Ecto neural progenitor cell (in vitro differentiated cells): Measurements from ENCODE around the gene DDHD1.
"Not testable (repeated sequence)": the region's sequence is repeated elsewhere in the genome, so short reads cannot be mapped to it uniquely, and the experiment has no call there.

ENCODE experiments used
- DNase-seq: peaks from one replicate; pipeline ENCODE4 v3.0.0-alpha.2; 2018; ENCODE audit warnings: low spot score

Gene DDHD1

GRCh38 chr14:53151523-53152183, 1.5 kb downstream of the DDHD1 start:
- DNase-seq = peak; percentile 60

- no peak for DNase-seq
These were observed 3.3 kb downstream of the DDHD1 start for GRCh38 chr14:53149668-53150316.

- DNase-seq = no peak
These were observed 4.5 kb downstream of the DDHD1 start for GRCh38 chr14:53148671-53149070.

DNA sequence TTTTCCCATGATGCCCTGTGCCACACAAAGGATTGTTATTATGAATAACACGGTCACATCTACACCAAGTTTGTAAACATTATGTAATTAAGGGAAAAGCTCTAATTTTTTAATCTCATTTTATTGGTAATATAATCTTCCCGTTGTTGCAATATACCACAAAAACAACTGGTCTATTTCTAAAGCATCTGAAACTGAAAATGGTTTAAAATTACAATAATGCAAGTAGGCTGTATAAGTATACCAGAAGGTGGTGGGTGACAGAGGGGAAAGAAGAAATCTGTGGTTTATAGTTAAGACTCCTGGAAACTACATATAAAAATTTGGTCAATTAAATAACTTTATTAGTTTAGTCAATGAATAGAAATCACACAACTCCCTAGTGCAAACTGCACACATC, 5.2 kb downstream of the DDHD1 start:
- DNase-seq = no peak

DNA sequence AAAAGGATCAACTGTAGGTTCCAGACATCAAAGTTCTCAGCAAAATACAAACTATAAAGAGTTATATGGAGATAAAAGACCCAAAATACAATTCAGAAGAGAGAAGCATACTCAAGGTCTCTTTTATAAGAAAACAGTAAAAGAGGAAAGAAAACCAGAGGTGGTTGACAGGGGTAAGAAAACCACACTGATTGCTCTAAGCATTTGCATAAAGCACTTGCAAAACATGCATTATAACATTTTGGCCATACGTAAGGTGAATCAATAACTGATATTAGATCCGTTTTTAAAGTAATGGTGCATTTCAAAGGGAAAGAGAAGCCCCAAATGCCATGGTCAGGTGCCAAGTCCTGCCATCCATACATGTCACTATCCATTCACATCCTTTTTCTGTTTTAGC, 5.9 kb downstream of the DDHD1 start:
- no peak for DNase-seq

- no peak for DNase-seq
These were observed 6.4 kb downstream of the DDHD1 start for GRCh38 chr14:53146739-53147138.

GRCh38 chr14:53144244-53144643, 8.9 kb downstream of the DDHD1 start:
- no peak for DNase-seq

- DNase-seq = no peak
These were observed 12.5 kb downstream of the DDHD1 start for GRCh38 chr14:53140585-53140984.

DNA sequence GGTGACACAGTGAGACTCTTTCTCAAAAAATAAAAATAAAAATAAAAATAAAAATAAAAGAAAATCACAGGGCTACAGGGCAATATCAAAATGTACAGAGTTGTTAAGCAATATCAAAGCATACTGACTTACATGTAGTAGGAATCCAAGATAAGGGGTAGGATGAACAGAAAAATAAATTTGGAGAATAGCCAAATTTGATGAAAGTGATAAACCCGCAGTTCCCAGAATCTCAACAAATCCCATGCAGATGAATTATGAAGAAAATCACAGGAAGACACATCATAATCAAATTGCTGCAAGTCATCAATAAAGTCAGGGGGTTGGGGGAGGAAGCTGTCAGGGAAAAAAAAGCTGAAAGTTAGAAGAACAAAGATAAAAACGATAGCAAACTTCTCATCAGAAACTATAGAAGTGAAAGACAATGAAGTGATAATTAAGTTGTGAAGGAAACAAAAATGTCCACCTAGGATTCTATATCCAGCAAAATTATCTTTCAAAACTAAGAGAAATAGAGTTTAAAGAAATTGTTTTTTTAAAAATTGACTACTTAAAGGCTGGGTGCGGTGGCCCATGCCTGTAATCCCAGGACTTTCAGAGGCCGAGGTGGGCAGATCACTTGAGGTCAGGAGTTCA, 15.4 kb downstream of the DDHD1 start:
- no peak for DNase-seq

DNA sequence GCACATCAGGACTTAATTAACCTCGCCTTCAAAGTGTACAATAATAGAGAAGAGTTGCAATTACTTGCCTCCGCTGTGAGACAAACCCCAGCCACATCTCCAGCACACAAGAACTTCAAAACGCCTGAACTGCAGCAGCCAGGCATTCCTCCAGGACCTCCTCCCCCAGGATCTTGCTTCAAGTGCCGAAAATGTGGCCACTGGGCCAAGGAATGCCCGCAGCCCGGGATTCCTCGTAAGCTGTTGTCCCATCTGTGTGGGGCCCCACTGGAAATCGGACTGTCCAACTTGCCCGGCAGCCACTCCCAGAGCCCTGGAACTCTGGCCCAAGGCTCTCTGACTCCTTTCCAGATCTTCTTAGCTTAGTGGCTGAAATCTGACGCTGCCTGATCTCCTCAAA, 22.6 kb downstream of the DDHD1 start:
- DNase-seq = not testable (repeated sequence)

- no peak for DNase-seq
These were observed 24.7 kb downstream of the DDHD1 start for GRCh38 chr14:53128303-53129028.

DNA sequence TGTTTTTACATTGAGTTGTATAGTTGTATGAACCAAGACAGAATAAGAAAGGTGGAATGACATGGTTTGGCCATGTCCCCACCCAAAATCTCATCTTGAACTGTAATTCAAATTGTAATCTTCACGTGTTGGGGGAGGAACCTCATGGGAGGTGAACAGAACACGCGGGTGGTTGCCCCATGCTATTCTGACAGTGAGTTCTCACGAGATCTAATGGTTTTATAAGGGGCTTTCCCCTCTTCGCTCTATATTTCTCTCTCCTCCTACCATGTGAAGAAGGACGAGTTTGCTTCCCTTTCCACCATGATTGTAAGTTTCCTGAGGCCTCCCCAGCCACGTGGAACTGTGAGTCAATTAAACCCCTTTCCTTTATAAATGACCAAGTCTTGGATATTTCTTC, 25.3 kb downstream of the DDHD1 start:
- DNase-seq = no peak

DNA sequence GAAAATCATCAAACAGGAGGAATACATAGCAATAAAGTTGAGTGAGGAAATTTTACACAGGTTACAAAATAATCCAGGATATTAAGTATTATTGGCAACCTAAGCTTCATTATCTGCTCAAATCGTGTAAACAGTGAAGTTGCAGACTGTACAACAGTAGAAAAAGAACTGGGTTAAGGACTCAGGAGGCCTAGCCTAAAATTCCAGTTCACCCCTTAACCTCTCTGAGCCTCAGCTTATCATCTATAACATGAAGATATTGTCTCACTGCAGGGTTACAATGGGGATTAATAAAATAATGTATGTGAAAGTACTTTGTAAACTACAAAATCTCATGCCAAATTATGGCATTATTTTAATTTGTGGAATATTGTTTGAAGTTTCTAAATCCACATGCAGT, 26.0 kb downstream of the DDHD1 start:
- DNase-seq = no peak

- DNase-seq = no peak
These were observed 26.4 kb downstream of the DDHD1 start for GRCh38 chr14:53126731-53127130.

DNA sequence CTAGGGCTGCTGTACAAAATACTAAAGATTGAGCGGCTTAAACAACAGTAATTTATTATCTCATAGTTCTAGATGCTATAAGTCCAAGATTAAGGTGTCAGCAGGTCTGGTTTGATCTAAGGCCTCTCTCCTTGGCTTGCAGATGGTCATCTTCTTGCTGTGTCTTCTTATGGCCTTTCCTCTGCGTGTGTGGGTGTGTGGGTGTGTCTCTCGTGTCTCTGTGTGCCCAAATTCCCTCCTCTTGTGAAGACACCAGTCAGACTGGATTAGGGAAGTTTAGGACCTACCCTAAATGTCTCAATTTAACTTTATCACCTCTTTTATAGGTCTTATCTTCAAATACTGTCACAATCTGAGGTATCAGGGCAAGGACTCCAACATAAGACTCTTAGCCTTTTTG, 28.3 kb downstream of the DDHD1 start:
- no peak for DNase-seq

- not testable (repeated sequence) for DNase-seq
These were observed 31.7 kb downstream of the DDHD1 start for GRCh38 chr14:53121419-53121818.

- peak; percentile 61 for DNase-seq
These were observed 35.6 kb downstream of the DDHD1 start for GRCh38 chr14:53117479-53117878.

- no peak for DNase-seq
These were observed 39.1 kb downstream of the DDHD1 start for GRCh38 chr14:53113989-53114388.

DNA sequence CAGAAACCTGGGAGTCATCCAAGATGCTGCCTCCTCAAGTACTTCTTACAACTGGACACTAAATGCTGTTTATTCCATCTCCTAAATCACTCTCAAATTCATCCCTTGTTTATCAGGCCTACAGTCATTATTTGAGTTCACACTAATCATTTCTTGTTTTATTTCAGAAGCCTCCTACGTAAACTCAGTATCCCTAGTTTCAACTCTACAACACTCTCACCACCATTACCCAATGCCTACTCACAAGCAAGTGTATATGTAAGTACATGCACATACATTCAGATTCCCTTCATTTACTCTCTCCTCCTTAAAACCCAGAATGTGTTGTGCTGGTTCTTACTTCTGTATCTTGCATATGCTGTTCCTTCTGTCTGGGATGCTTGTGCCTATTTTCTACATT, 43.0 kb downstream of the DDHD1 start:
- DNase-seq = no peak

DNA sequence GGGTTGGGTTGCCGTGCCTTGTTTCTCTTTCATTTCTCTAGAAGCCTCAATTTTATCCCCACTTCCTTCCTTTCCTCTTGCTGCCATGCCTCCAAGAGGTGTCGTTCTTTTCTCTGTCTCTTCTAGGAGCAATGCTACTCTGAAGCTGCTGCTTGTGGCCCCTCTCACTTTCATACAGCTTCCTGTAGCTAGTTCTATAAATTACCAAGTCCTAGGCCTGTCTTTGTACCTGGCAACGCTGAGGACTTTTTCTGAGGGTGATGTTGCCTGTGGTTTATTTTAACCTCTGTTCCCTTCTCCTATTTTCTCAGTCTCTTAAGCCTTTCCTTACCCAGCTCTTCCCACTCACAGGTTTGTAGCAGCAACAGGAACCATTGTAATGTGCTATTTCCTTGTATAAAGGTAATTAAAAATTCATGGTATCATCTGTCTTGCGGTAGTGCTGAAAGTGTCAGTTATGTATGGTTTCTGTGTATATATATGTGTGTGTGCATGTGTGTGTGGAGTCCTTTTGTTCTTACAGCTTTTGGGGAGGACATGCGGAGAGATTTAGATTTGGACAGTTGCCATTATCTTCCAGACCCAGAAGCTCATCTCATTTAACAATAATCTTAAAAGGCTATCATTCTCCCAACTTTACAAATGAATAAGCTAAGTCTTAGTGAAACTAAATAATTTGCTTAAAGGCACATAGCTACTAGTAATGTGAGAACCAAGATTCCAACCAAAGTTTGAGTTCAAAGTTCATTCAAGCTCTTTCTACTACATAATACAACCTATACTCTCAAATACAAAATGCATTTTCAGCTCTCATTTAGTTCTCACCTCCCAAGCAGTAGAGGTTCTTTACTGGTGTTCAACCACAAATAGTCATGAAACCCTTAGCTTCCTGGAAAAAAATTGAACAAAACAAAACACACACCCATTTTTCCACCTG, 43.8 kb downstream of the DDHD1 start:
- DNase-seq = no peak

DNA sequence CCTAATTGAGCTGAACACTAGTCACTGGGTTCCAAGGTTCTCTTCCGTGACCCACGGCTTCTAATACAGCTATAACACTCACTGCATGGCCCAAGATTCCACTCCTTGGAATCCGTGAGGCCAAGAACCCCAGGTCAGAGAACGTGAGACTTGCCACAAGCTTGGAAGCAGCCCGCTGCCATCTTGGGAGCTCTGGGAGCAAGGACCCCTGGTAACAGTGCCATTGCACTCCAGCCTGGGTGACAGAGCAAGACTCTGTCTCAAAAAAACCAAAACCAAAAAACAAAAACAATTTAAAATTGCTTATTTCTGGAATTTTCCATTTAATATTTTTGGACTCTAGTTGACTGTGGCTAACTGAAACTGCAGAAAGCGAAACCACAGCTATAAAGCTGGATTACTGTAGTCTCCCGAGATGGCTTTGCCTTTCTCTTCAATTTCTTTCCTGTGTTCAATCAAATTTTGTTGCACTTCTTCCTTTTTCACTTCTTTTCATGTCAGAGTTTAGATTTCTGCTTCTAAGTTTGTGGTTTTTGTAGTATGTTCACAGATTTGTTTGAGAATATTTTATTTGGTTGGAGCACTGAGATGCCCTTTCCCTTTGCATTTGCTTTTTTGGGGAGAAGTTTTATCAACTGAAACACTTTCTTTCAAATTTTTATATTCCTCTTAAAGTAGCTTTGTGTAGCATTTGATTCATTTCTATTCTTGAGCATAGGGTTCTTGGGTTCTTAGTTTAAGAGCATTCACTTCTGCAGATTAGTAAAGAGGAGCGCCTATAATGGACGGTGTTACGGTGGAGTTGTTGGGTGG, 44.6 kb downstream of the DDHD1 start:
- DNase-seq = no peak
